IPS-NIHi7 (cell line): ENCODE results near the gene POLQ.
"Not testable (repeated sequence)": the region's sequence is repeated elsewhere in the genome, so short reads cannot be mapped to it uniquely, and the experiment has no call there.

Experiments
- DNase-seq: peaks from one replicate; pipeline ENCODE4 v3.0.0; 2012; ENCODE audit warnings: mixed read lengths; ENCODE audit errors: extremely low spot score

POLQ gene

GRCh38 chr3:121545574-121546455 lies at the start of gene POLQ:
POLQ (minus strand) TSS chr3:121545988; CDS start chr3:121545877, 111 bp downstream.
- peak; percentile 89 for DNase-seq

DNA sequence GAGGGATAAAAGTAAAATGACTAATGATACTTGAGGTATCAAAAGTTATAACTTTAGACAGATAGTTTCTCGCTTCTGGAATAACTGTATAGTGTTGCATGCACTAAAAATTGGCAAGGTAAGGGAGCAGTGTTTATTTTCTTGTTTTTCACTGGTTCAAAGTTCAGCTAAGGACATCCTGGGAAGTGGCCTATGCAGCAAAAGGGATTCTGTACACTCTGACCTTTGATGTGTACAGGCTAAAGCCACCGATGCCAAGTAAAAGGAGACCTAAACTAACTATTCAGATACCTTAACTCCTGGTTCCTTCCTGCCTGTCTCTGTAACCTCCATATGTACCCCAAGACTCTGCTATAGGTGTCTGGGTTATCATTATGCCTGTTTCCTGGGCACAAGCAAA lies 49.1 kb upstream of the POLQ start:
- no peak for DNase-seq

DNA sequence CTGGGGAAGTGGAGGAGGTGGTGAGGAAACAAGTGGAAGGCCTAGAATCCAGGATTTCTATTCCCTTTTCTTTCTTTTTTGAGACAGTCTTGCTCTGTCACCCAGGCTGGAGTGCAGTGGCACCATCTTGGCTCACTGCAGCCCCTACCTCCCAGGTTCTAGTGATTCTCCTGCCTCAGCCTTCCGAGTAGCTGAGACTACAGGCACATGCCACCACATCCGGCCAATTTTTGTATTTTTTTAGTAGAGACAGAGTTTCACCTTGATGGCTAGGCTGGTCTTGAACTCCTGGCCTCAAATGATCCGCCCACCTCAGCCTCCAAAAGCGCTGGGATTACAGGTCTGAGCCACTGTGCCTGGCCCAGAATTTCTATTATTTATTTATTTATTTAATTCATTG lies 48.0 kb upstream of the POLQ start:
- DNase-seq: not testable (repeated sequence)

DNA sequence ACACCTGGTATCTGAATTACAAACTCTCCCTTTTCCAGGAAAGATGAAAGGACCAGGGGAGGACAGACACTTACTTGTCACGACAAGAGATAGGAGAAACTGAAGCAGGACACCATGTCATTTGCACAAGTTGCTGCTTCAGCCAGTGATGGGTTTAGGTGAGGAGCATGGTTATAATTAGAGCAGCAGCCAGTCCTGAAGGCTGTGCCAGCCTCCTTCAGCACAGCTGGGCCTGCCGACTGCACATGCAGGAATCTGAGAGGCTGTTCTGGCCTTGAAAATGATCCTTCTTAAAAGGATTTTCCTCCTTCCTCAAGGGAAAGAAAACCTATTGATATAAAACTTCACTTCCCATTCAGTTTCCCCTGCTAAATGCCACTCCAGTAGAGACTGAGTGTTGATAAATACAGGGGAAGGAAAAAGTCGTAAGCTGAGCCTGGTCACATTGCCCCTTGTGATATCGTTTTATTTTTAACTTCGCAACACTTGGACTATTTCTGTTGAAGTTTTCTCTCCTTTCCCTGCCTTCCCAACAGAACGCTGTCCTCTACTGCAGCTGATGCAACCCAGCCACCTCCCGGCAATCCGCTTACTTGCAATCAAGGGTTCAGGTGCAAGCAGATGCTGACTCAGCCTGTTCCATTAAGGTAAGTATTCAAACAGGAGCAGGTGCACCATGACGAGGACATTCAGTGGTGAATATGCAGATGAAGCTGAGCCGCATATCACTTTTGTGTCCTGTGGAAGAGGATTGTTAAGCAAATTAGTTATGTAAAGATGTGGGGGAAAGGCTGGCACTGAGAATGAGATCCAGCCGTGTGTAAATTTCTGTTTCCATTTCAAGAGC lies 47.3 kb upstream of the POLQ start, which contains the start of gene FBXO40:
FBXO40 (plus strand) TSS at position 524 of the 847 bp plus-strand sequence. CDS start 27,197 bp downstream, outside the sequence.
- DNase-seq: peak; percentile 69

GRCh38 chr3:121584418-121584817 lies 38.6 kb upstream of the POLQ start:
- DNase-seq: no peak

- no peak for DNase-seq
Measured at GRCh38 chr3:121581691-121582090, 35.9 kb upstream of the POLQ start.

DNA sequence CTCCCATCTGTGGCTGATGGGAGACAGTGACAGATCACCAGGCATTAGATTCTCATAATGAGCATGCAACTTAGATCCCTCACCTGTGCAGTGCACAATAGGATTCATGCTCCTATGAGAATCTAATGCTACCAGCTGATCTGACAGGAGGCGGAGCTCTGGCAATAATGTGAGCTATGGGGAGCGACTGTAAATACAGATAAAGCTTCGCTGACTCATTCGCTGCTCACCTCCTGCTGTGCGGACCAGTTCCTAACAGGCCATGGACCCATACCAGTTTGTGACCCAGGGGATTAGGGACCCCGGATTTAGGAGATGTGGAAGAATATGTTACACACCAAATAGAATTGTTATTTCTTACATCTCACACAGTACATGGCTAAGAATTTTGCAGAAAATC lies 28.7 kb upstream of the POLQ start:
- peak; percentile 16 for DNase-seq

DNA sequence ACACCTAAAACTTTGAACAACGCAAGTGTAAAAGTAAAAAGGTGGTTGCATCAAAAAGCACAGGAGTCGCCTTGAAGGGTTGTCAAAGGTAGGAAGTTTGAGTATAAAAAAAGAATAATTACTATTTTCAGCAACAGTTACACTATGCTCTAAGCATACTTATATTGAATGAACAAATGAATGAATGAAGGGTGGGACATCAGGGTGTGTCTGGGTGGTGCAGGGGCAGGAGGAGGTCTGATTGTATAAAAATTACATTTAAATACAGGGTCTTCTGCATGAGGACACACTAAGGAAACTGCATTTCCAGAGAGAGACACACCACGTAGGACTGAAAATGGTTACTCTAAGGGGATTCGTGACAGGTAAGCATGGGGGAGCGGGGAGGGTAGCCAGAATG lies 21.9 kb upstream of the POLQ start, which contains the start of gene ARGFX:
ARGFX (plus strand) TSS at position 301 of the 400 bp plus-strand sequence. CDS start 2,765 bp downstream, outside the sequence.
- DNase-seq: no peak

DNA sequence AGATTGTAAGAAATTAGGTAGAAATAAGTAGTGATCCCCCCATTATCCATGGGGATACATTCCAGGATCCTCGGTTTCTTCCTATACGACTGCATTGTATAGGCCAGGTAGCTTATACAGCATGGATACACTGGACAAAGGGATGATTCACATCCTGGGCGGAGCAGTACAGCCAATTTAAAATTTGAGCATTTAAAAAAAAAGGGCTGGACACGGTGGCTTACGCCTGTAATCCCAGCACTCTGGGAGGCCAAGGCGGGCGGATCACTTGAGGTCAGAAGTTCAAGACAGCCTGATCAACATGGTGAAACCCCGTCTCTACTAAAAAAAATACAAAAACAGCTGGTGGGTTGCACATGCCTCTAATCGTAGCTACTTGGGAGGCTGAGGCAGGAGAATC lies 21.0 kb upstream of the POLQ start:
- no peak for DNase-seq

DNA sequence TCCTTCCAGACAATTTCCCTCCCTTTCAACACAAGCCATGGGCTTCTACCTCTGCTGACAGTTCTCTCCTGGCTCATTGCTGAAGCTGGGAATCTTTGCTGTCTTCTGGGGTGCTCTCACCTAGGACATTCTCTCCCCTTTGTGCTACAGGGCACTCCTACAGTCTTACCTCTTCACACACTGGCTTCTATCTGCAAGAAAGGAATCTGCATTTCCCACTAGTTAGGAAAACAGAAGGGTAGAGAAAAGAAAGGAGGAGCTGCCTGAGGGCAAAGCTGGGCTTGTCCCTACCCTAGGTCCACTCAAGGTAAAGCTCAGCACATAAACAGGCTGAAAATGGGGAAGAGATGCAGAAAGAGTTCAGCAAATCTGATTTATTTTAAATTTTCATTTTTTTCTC lies 16.4 kb upstream of the POLQ start:
- peak; percentile 16 for DNase-seq

GRCh38 chr3:121557426-121557934 lies 11.7 kb upstream of the POLQ start:
- no peak for DNase-seq

DNA sequence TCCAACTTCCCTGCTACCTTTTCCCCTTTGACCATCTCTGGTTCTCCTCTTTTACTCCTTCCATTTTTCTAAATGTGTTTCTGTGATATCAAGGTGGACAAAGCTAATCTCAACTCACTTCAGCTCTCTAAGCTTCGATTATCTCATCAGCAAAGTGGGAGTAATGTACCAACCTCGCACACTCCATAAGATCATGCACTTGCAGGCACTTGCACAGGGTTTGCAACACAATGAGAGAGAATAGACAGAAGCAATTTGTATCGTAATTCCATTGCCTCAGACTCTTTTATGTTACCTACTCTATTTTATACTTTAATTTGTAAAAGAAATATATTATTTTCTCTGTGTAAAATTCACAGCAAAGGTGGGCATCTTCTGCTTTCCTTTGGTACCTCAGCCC lies 7.0 kb upstream of the POLQ start:
- no peak for DNase-seq

DNA sequence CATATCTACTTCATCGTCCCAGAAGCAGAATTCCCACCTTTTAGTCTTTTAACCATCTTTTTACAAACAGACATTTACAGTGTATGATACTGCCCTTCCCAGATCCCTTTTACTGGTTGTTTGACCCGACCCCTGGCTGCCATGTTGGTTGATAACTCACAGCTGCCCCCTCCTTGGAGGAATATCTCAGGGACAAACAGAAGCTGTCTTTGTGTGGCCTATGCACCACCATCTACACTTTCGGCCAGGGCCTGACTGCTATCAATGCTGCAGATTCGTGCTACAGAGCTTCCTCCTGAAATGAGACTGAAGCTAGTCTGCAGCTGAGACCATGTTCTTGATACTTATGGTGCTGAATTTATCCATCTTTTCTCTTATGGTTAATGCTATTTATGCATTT lies 6.6 kb upstream of the POLQ start:
- peak; percentile 12 for DNase-seq

DNA sequence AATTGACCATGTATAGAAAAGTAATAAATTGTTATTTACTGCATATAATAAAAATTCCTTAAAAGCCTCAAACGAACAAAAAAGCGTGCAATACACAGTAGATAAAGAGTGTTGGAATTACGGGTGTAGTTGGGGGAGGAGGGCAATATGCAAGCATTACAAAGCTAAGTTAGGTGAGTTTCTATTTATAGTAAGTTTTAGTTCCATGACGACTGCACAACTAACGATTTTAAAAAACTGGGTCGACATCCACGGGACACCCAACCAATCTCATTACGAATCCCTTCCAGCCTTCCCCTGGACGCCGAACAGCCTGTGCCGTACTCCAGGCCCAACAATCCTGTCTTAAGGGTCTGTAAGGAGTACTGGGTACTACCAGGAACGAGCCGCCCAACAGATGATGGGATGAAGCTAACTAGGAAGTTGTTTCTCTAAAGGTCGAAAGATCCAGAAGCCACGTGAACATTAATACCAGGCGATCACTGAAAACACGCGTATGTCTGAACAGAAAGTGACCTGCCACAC lies 677 bp downstream of the POLQ start:
- DNase-seq: peak; percentile 20

GRCh38 chr3:121542924-121543323 lies 2.9 kb downstream of the POLQ start:
- DNase-seq: no peak

DNA sequence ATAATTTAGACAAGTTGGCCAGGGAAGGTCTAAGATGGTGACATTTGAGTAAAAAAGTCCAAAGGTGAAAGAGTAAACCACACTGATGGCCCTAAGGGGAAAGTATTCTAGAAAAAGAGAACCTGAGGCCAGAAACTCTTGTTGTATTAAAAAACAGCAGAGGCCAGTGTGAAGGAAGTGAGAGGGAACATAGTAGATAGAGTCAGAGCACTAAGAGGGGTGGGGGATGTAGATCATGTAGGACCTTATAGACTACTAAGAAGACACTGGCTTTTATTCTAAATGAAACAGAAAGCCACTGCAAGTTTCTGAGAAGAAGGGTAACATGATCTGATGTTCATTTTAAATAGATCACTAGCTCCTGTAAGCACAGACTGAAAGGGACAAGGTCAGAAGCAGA lies 14.5 kb downstream of the POLQ start:
- no peak for DNase-seq

DNA sequence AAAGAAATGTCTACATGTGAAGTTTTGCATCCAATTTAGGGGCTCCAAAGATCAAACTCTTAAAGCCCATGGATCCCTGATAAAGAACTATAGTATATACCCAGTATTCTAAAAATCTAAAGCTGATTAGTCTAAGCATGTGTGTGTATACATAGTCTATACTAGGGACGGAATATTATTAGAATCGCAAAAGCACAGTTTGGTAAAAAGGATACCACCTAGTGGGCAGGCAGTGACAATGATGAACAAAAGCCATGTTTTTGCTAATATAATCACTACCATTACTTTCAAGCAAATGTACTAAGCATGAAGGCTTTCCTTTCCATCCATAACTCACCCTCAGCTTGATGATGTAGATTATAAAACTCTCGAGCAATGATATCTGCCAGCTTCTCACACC lies 16.5 kb downstream of the POLQ start:
- no peak for DNase-seq

GRCh38 chr3:121520510-121520909 lies 25.3 kb downstream of the POLQ start:
- DNase-seq: no peak

- DNase-seq: no peak
Measured at GRCh38 chr3:121517953-121518655, 27.7 kb downstream of the POLQ start.

- DNase-seq: no peak
Measured at GRCh38 chr3:121515862-121516261, 29.9 kb downstream of the POLQ start.

GRCh38 chr3:121515313-121515712 lies 30.5 kb downstream of the POLQ start:
- DNase-seq: no peak
